H1 (cell line): ENCODE measurements around the gene MLN. TPM values are rescaled to one million over a fixed set of nuclear protein-coding genes. Genes with fewer than 3 reads are reported as not detected.
A peak's percentile ranks its signal among the peaks of the same experiment; 100 is the strongest.

Experiments used
- ASH2L ChIP-seq: fragments of 200-600, 300-600 bp; sonication (generic); IDR thresholded peaks from one replicate; pipeline ENCODE4 v1.7.1; 2017; ENCODE audit warnings: low read length
- POLR2AphosphoS5 ChIP-seq: IDR thresholded peaks from 2 replicates; pipeline ENCODE4 v1.6.1; 2011; ENCODE audit warnings: low read depth, low read length
- SAP30 ChIP-seq: fragments of 300-600 bp; sonication (generic); IDR thresholded peaks from 2 replicates; pipeline ENCODE4 v1.7.1; 2012; ENCODE audit warnings: low read length, moderate library complexity, mild to moderate bottlenecking, inconsistent platforms; ENCODE audit not compliant: insufficient read depth, insufficient replicate concordance
- polyA plus RNA-seq, 7 experiments: library from polyadenylated mRNA; depleted of rRNA in 3 of 7; stranded (reverse) in 5 of 7; unstranded in 2 of 7; fragments of >200 nt in 5 of 7; fragments of 200-250 nt in 2 of 7; gene quantifications; 1 replicate in 5 of 7; 2 replicates in 1 of 7; 4 replicates in 1 of 7; pipeline versions ENCODE4 v1.2.1 to v1.2.3, GENCODE V29; 2011 to 2013; ENCODE audit warnings: missing spikeins in 2 of 7, mixed read lengths in 2 of 7
- total RNA-seq: library from RNA; stranded (reverse); fragmentation: NEBNext Ultra II Directional; extraction: Animal tissue kit (Norgen Biotek cat#: 25700); gene quantifications from 2 replicates; pipeline ENCODE4 v1.2.1, GENCODE V29; 2021
- TF ChIP-seq, protein P1 (sequence below): fragments of 300-600 bp; sonication (generic); IDR thresholded peaks from 2 replicates; pipeline ENCODE4 v1.7.1; 2012; ENCODE audit warnings: low read length, moderate library complexity, mild to moderate bottlenecking, inconsistent platforms; ENCODE audit not compliant: insufficient replicate concordance
- TF ChIP-seq, protein P2 (sequence below): IDR thresholded peaks from 2 replicates; pipeline ENCODE4 v1.6.1; 2012; ENCODE audit warnings: low read length, inconsistent platforms

MLN gene
- total and polyA plus RNA-seq, 2 of the 8 experiments (the other 6 are each of a cell fraction or from before 2014, with no cell fraction given) = not detected

DNA sequence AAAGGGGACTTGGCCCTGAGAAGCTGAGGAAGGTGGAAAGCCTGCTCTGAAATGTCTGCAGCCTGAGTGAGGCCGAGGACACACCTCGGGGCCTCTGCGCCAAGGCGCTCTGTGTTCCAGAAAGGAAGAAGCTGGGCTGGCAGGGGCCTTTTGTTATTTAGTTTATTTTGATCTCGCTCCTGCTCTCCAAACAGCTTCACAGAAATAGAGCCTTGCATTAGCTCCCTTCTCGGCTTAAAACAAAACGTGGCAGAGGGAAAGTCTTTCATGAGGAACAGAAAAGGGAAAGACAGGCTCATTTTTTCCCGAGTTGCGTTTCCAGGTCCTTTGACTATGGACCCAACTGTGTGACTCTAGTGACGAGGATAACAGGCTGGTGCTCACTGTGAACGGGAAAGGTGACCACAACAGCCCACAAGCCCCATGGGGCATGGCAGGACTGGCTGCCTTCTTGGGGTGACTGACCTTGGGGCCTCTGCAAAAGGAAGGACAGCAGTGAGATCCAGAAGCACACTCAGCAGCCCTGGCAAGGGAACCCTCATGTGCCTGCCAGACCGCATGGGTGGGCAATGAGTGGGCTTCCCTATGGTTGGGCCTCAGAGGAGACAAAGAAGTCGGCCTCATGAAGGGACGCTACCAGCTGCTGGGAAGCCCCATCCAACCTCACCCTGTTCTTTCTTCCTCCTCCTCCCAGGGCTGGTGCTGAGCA is 33.5 kb downstream of the MLN start (continued):
- TF ChIP-seq, protein P1, sequence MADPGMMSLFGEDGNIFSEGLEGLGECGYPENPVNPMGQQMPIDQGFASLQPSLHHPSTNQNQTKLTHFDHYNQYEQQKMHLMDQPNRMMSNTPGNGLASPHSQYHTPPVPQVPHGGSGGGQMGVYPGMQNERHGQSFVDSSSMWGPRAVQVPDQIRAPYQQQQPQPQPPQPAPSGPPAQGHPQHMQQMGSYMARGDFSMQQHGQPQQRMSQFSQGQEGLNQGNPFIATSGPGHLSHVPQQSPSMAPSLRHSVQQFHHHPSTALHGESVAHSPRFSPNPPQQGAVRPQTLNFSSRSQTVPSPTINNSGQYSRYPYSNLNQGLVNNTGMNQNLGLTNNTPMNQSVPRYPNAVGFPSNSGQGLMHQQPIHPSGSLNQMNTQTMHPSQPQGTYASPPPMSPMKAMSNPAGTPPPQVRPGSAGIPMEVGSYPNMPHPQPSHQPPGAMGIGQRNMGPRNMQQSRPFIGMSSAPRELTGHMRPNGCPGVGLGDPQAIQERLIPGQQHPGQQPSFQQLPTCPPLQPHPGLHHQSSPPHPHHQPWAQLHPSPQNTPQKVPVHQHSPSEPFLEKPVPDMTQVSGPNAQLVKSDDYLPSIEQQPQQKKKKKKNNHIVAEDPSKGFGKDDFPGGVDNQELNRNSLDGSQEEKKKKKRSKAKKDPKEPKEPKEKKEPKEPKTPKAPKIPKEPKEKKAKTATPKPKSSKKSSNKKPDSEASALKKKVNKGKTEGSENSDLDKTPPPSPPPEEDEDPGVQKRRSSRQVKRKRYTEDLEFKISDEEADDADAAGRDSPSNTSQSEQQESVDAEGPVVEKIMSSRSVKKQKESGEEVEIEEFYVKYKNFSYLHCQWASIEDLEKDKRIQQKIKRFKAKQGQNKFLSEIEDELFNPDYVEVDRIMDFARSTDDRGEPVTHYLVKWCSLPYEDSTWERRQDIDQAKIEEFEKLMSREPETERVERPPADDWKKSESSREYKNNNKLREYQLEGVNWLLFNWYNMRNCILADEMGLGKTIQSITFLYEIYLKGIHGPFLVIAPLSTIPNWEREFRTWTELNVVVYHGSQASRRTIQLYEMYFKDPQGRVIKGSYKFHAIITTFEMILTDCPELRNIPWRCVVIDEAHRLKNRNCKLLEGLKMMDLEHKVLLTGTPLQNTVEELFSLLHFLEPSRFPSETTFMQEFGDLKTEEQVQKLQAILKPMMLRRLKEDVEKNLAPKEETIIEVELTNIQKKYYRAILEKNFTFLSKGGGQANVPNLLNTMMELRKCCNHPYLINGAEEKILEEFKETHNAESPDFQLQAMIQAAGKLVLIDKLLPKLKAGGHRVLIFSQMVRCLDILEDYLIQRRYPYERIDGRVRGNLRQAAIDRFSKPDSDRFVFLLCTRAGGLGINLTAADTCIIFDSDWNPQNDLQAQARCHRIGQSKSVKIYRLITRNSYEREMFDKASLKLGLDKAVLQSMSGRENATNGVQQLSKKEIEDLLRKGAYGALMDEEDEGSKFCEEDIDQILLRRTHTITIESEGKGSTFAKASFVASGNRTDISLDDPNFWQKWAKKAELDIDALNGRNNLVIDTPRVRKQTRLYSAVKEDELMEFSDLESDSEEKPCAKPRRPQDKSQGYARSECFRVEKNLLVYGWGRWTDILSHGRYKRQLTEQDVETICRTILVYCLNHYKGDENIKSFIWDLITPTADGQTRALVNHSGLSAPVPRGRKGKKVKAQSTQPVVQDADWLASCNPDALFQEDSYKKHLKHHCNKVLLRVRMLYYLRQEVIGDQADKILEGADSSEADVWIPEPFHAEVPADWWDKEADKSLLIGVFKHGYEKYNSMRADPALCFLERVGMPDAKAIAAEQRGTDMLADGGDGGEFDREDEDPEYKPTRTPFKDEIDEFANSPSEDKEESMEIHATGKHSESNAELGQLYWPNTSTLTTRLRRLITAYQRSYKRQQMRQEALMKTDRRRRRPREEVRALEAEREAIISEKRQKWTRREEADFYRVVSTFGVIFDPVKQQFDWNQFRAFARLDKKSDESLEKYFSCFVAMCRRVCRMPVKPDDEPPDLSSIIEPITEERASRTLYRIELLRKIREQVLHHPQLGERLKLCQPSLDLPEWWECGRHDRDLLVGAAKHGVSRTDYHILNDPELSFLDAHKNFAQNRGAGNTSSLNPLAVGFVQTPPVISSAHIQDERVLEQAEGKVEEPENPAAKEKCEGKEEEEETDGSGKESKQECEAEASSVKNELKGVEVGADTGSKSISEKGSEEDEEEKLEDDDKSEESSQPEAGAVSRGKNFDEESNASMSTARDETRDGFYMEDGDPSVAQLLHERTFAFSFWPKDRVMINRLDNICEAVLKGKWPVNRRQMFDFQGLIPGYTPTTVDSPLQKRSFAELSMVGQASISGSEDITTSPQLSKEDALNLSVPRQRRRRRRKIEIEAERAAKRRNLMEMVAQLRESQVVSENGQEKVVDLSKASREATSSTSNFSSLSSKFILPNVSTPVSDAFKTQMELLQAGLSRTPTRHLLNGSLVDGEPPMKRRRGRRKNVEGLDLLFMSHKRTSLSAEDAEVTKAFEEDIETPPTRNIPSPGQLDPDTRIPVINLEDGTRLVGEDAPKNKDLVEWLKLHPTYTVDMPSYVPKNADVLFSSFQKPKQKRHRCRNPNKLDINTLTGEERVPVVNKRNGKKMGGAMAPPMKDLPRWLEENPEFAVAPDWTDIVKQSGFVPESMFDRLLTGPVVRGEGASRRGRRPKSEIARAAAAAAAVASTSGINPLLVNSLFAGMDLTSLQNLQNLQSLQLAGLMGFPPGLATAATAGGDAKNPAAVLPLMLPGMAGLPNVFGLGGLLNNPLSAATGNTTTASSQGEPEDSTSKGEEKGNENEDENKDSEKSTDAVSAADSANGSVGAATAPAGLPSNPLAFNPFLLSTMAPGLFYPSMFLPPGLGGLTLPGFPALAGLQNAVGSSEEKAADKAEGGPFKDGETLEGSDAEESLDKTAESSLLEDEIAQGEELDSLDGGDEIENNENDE = no peak
- TF ChIP-seq ASH2L = no peak
- TF ChIP-seq SAP30 = no peak
- TF ChIP-seq, protein P2, sequence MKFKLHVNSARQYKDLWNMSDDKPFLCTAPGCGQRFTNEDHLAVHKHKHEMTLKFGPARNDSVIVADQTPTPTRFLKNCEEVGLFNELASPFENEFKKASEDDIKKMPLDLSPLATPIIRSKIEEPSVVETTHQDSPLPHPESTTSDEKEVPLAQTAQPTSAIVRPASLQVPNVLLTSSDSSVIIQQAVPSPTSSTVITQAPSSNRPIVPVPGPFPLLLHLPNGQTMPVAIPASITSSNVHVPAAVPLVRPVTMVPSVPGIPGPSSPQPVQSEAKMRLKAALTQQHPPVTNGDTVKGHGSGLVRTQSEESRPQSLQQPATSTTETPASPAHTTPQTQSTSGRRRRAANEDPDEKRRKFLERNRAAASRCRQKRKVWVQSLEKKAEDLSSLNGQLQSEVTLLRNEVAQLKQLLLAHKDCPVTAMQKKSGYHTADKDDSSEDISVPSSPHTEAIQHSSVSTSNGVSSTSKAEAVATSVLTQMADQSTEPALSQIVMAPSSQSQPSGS = no peak
- peak; percentile 25; the same call in 1 of the 2 replicates for TF ChIP-seq POLR2AphosphoS5
